Stimulated activated effector memory CD8-positive, alpha-beta T cell treated with anti-CD3 and anti-CD28 coated beads, Interleukin-12 subunit alpha, Interleukin-12 subunit beta, amount 100 ng/mL, for 72 hours (primary cell): ENCODE data around the gene CHCHD6.

Experiments used
- ATAC-seq: fragments of 150-1000 bp; cut with Tn5 transposase; 2 replicates; pipeline ENCODE4 v1.10.0; 2021
- DNase-seq, 2 donors: peaks; one replicate each; pipeline ENCODE4 v3.0.0; 2021 to 2022; ENCODE audit warnings: low spot score in 2 of 2
- H3K27ac Mint-ChIP-seq: one replicate; pipeline ENCODE4 v1.8.0; 2022; ENCODE audit warnings: mild to moderate bottlenecking, mixed read lengths
- H3K36me3 Mint-ChIP-seq: one replicate; pipeline ENCODE4 v1.8.0; 2022; ENCODE audit warnings: mild to moderate bottlenecking, mixed read lengths
- H3K4me1 Mint-ChIP-seq: one replicate; pipeline ENCODE4 v1.8.0; 2022; ENCODE audit warnings: mixed read lengths
- H3K4me3 Mint-ChIP-seq: one replicate; pipeline ENCODE4 v1.8.0; 2022; ENCODE audit warnings: mild to moderate bottlenecking, mixed read lengths
- H3K9me3 Mint-ChIP-seq: one replicate; pipeline ENCODE4 v1.8.0; 2022; ENCODE audit warnings: mixed read lengths

The CHCHD6 gene

GRCh38 chr3:126714276-126714900 is 10.3 kb downstream of the CHCHD6 start:
- Mint-ChIP-seq H3K27ac (no peak overlapping the region), H3K9me3 (no peaks in the 10 kb centered on the region), H3K36me3 (peaks cover 6% of the 10 kb centered on the region), H3K4me1 (peaks cover 27% of the 10 kb centered on the region), H3K4me3 (no peak overlapping the region)
- ATAC-seq: no peak
- DNase-seq: no peak

DNA sequence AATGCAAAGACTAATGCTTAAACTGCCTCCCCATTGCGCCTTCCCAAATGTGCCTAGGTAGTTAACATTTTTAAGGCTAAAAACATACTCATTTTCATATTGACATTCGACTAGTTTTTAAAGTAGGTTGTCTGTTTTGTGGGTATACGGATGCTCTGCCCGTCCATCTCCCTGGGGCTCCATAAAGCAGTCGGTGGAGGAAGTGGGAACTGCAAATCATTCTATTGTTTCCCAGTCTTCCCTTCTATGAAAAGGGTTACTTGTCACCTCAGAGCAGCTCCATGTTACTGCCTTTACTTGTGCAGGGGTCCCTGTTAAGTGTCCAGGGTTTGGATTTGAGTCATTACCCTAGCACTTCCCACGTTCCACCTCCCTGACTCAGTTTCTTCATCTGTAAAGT is 10.9 kb downstream of the CHCHD6 start:
- no peaks in the 10 kb centered on the region for H3K9me3 Mint-ChIP-seq
- no peak for ATAC-seq
- no peak overlapping the region for H3K27ac Mint-ChIP-seq
- no peak for DNase-seq
- H3K4me3 Mint-ChIP-seq: no peak overlapping the region
- peaks cover 27% of the 10 kb centered on the region for H3K4me1 Mint-ChIP-seq
- peaks cover 6% of the 10 kb centered on the region for H3K36me3 Mint-ChIP-seq

DNA sequence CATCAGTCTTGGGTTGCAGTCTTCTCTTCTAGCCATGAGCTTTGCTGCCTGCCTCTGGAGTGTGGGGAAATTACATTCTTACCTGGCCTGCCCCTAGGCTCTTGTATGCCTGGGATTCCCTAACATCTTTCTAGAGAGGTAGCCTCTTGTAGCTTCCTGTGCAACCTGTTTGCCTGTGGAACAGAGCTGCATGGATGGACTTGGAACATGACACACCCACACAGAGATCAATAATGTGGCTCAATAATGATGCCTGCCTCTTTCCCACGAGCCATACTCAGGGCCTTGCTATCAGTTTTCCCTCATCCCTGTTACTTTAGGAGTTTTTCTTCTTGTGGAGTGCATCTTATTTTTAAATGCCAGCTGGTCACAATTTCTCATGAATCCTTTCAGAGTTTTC is 11.4 kb downstream of the CHCHD6 start:
- no peak overlapping the region for H3K4me3 Mint-ChIP-seq
- H3K27ac Mint-ChIP-seq: peak overlapping the region; percentile 41
- no peak for ATAC-seq

GRCh38 chr3:126716057-126716456 is 12.0 kb downstream of the CHCHD6 start:
- Mint-ChIP-seq H3K27ac (peak overlapping the region; percentile 41), H3K9me3 (no peaks in the 10 kb centered on the region), H3K36me3 (peaks cover 6% of the 10 kb centered on the region), H3K4me1 (peaks cover 27% of the 10 kb centered on the region), H3K4me3 (no peak overlapping the region)
- ATAC-seq: no peak
- no peak for DNase-seq

More for the DNA sequence above, 11.4 kb downstream of the CHCHD6 start:
- DNase-seq: no peak
- Mint-ChIP-seq H3K4me1 (peaks cover 27% of the 10 kb centered on the region), H3K36me3 (peaks cover 6% of the 10 kb centered on the region), H3K9me3 (no peaks in the 10 kb centered on the region)

GRCh38 chr3:126718561-126719445 is 14.8 kb downstream of the CHCHD6 start:
- DNase-seq (no peak), ATAC-seq (no peak)
- Mint-ChIP-seq H3K9me3 (no peaks in the 10 kb centered on the region), H3K36me3 (peaks cover 6% of the 10 kb centered on the region), H3K4me3 (no peak overlapping the region), H3K27ac (no peak overlapping the region), H3K4me1 (peaks cover 28% of the 10 kb centered on the region)

GRCh38 chr3:126720596-126720995 is 16.6 kb downstream of the CHCHD6 start:
- Mint-ChIP-seq H3K9me3 (no peaks in the 10 kb centered on the region), H3K27ac (no peak overlapping the region), H3K4me3 (no peak overlapping the region), H3K4me1 (peaks cover 29% of the 10 kb centered on the region), H3K36me3 (peaks cover 6% of the 10 kb centered on the region)
- DNase-seq (no peak), ATAC-seq (no peak)

DNA sequence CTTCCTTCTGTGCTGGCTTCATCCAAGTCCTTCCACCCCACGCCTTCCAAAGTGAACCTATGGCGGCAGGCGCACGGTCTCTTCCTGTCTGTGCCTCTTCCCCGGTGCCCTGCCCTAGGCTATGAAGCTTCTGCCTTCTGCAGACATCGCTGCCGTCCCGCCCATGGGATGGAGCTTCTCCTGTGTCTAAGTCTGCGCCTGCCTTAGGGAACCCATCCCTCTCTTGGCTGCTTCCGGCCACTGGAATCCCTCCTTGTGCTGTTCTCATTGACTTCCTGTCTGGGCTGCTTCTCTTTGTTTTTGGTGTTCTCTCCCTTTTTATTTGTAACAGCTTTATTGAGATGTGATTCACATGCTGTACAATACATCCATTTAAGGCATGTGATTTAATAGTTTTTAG is 17.2 kb downstream of the CHCHD6 start:
- DNase-seq (no peak), ATAC-seq (no peak)
- Mint-ChIP-seq H3K4me3 (no peak overlapping the region), H3K9me3 (no peaks in the 10 kb centered on the region), H3K27ac (no peak overlapping the region), H3K4me1 (peaks cover 22% of the 10 kb centered on the region), H3K36me3 (peaks cover 2% of the 10 kb centered on the region)

DNA sequence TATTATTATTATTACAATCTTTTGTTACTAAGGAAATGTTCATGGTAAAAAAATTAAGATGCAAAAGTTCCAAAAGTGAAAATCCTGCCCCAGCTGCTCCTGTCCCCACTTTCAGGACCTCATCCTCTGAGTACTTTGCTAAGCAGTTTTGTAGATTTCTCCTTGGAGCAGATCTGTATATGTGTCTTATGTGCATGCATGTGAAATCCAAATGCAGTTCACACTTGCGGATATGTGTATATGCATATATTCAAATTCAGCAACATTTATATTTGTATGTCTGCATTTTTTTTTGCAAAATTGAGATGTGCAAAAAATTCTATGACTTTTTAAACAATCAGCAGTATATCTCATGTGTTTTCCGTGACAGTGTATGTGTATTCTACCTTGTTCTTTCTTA is 19.2 kb downstream of the CHCHD6 start:
- DNase-seq (no peak), ATAC-seq (no peak)
- Mint-ChIP-seq H3K4me3 (no peak overlapping the region), H3K9me3 (no peaks in the 10 kb centered on the region), H3K27ac (no peak overlapping the region), H3K36me3 (no peaks in the 10 kb centered on the region), H3K4me1 (peaks cover 20% of the 10 kb centered on the region)

DNA sequence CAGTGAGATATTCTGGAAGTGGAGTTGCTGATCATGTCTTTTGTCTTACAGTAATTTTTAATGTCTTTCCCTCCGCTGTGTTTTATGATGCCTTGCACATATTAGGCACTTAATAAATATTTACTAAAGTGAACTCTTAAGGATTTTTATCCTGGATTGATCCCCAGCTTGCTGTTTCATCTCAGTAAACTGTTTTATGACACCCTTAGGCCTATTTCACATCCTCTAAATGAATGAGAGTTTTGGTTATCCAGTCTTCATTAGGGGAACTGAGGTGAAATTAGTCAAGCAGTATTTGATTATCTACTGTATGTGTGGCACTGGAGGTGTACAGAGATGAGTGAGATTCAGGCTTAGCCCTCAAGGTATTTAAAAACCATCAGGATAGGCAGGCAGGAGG is 19.8 kb downstream of the CHCHD6 start:
- peaks cover 19% of the 10 kb centered on the region for H3K4me1 Mint-ChIP-seq
- no peaks in the 10 kb centered on the region for H3K9me3 Mint-ChIP-seq
- H3K36me3 Mint-ChIP-seq: no peaks in the 10 kb centered on the region
- no peak overlapping the region for H3K27ac Mint-ChIP-seq
- ATAC-seq (no peak), DNase-seq (no peak)
- no peak overlapping the region for H3K4me3 Mint-ChIP-seq

DNA sequence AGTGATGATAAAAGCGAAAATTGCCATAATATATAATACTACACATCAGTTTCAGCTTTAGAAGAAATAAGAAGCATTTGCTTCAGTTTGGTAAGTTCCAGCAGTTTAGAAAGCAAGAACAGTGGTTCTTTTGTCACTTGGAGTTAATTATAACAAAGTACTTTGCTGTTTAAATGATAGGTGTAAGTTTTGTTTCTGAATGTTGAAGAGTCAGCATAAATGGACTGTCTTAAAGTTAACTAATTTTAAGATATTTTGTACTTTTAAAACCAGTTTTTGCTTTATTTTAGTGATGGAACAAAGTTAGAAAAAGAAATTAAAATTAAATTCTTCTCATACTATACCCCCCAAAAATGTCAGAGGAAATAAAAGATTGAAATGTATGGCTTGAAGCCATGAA is 24.6 kb downstream of the CHCHD6 start:
- Mint-ChIP-seq H3K4me1 (peaks cover 27% of the 10 kb centered on the region), H3K9me3 (no peaks in the 10 kb centered on the region), H3K36me3 (peaks cover 7% of the 10 kb centered on the region), H3K4me3 (no peak overlapping the region), H3K27ac (no peak overlapping the region)
- DNase-seq (no peak), ATAC-seq (no peak)

DNA sequence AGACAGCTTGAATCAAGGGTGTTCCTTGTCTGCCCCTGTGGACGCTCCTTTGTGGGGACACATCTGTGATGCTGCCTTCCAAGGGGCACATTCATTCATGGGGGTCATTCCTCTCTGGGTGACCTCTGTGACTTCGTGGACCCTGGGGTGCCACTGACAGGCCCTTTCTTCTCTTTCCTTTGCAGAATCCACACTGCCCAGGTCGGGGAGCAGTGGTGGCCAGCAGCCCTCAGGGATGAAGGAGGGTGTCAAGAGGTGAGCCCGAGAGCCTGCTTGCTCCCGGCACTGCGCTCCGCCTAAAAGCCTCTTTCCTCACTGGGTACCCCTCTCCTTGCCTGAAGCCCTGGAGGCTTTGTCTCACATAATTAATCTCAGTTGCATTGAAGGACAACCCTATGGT is 26.3 kb downstream of the CHCHD6 start:
- Mint-ChIP-seq H3K9me3 (no peaks in the 10 kb centered on the region), H3K4me3 (no peak overlapping the region), H3K4me1 (peaks cover 30% of the 10 kb centered on the region), H3K36me3 (peaks cover 7% of the 10 kb centered on the region), H3K27ac (peak overlapping the region; percentile 39)
- ATAC-seq (no peak), DNase-seq (no peak)

- Mint-ChIP-seq H3K27ac (peak overlapping the region; percentile 39), H3K9me3 (no peaks in the 10 kb centered on the region), H3K4me3 (no peak overlapping the region), H3K4me1 (peaks cover 30% of the 10 kb centered on the region), H3K36me3 (peaks cover 7% of the 10 kb centered on the region)
- DNase-seq (no peak), ATAC-seq (peak; percentile 21)
Observed at GRCh38 chr3:126731044-126731443, 27.0 kb downstream of the CHCHD6 start.

- no peak for ATAC-seq
- Mint-ChIP-seq H3K4me1 (peaks cover 24% of the 10 kb centered on the region), H3K4me3 (no peak overlapping the region), H3K36me3 (peaks cover 7% of the 10 kb centered on the region), H3K27ac (no peak overlapping the region), H3K9me3 (no peaks in the 10 kb centered on the region)
- DNase-seq: no peak
Observed at GRCh38 chr3:126732281-126733060, 28.4 kb downstream of the CHCHD6 start.

DNA sequence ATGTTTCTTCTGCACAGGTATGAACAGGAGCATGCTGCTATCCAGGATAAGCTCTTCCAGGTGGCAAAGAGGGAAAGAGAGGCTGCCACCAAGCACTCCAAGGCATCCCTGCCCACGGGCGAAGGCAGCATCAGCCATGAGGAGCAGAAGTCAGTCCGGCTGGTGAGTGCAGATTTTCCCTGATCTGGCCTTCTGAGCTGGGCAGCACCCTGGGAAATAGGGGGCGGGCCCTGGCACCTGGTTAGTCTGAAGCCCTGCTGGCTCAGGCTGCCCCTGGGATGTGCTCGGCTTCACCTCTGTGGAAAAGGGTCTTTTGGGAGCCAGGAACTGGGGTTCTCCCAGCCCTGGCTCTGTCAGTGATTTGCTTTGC is 29.0 kb downstream of the CHCHD6 start:
- Mint-ChIP-seq H3K27ac (no peak overlapping the region), H3K36me3 (peaks cover 7% of the 10 kb centered on the region), H3K9me3 (no peaks in the 10 kb centered on the region), H3K4me3 (no peak overlapping the region), H3K4me1 (peaks cover 27% of the 10 kb centered on the region)
- DNase-seq: no peak
- no peak for ATAC-seq

GRCh38 chr3:126734106-126734723 is 30.2 kb downstream of the CHCHD6 start:
- Mint-ChIP-seq H3K4me1 (peaks cover 27% of the 10 kb centered on the region), H3K27ac (no peak overlapping the region)

More at GRCh38 chr3:126734106-126734723, 30.2 kb downstream of the CHCHD6 start:
- Mint-ChIP-seq H3K36me3 (peaks cover 7% of the 10 kb centered on the region), H3K9me3 (no peaks in the 10 kb centered on the region), H3K4me3 (no peak overlapping the region)
- DNase-seq (no peak), ATAC-seq (no peak)
